ENCODE data around the gene CNTN1.

Gene CNTN1

GRCh38 chr12:40769846-40770245 lies 77.6 kb downstream of the CNTN1 start:
- H3K4me3 ChIP-seq (ENCODE audit: insufficient read depth in 1 of 2, low read depth in 1 of 2, low read length in 2 of 2) = no peak overlapping the region
- H3K9me3 ChIP-seq (ENCODE audit: control insufficient read depth, low read length) = no peaks in the 10 kb centered on the region
- no peak overlapping the region for H3K23ac ChIP-seq (ENCODE audit: low read length in 2 of 2)
- no peak overlapping the region for H2BK5ac ChIP-seq (ENCODE audit: low read depth, low read length, poor library complexity, severe bottlenecking)
- no peak overlapping the region for H3K9ac ChIP-seq (ENCODE audit: low read length)
- no peaks in the 10 kb centered on the region for H3K79me1 ChIP-seq (replicated peaks; ENCODE audit: low read length, poor library complexity, severe bottlenecking)
- no peak overlapping the region for H3K4ac ChIP-seq (ENCODE audit: low read depth in 1 of 2, low read length in 2 of 2)
- WGBS = 49% methylated on average over 2 of the region's 2 CpGs
- H2AK5ac ChIP-seq (ENCODE audit: low read length, severe bottlenecking) = no peak overlapping the region
- no peak overlapping the region for H4K8ac ChIP-seq (ENCODE audit: low read length)
- no peaks in the 10 kb centered on the region for H3K4me1 ChIP-seq (ENCODE audit: control insufficient read depth, insufficient read depth, low read depth, low read length)
- no peak overlapping the region for H3K14ac ChIP-seq (ENCODE audit: low read length in 2 of 2)
- H3K36me3 ChIP-seq (ENCODE audit: control insufficient read depth in 1 of 2, insufficient read depth in 2 of 2, low read depth in 1 of 2, low read length in 2 of 2) = no peaks in the 10 kb centered on the region
- no peak overlapping the region for H3K4me2 ChIP-seq (ENCODE audit: low read length, poor library complexity, severe bottlenecking)
- no peak overlapping the region for H2BK12ac ChIP-seq (ENCODE audit: low read length in 2 of 2)
- no peak overlapping the region for H2BK120ac ChIP-seq (ENCODE audit: low read depth, low read length)
- H4K91ac ChIP-seq (ENCODE audit: low read length) = no peak overlapping the region
- no peak for DNase-seq
- H2AFZ ChIP-seq (ENCODE audit: low read depth, low read length) = no peak overlapping the region
- no peak overlapping the region for H3K18ac ChIP-seq (ENCODE audit: low read depth in 1 of 2, low read length in 2 of 2)
- no peak overlapping the region for H2BK15ac ChIP-seq (ENCODE audit: low read depth, poor library complexity, severe bottlenecking)
- no peaks in the 10 kb centered on the region for H3K27me3 ChIP-seq (ENCODE audit: control insufficient read depth in 1 of 2, insufficient read depth in 1 of 2, low read length in 2 of 2)
- no peak overlapping the region for H3K27ac ChIP-seq (ENCODE audit: low read length, poor library complexity, severe bottlenecking)

- Histone ChIP-seq H3K4me2 (ENCODE audit: low read length, poor library complexity, severe bottlenecking) (no peak overlapping the region), H2AFZ (ENCODE audit: low read depth, low read length) (no peak overlapping the region), H3K27ac (ENCODE audit: low read length, poor library complexity, severe bottlenecking) (no peak overlapping the region), H3K4me3 (ENCODE audit: insufficient read depth in 1 of 2, low read depth in 1 of 2, low read length in 2 of 2) (no peak overlapping the region), H3K9me3 (ENCODE audit: control insufficient read depth, low read length) (no peaks in the 10 kb centered on the region), H3K18ac (ENCODE audit: low read depth in 1 of 2, low read length in 2 of 2) (no peak overlapping the region), H3K23ac (ENCODE audit: low read length in 2 of 2) (no peak overlapping the region), H3K36me3 (ENCODE audit: control insufficient read depth in 1 of 2, insufficient read depth in 2 of 2, low read depth in 1 of 2, low read length in 2 of 2) (no peaks in the 10 kb centered on the region), H3K14ac (ENCODE audit: low read length in 2 of 2) (no peak overlapping the region), H3K9ac (ENCODE audit: low read length) (no peak overlapping the region), H3K79me1 (replicated peaks; ENCODE audit: low read length, poor library complexity, severe bottlenecking) (no peaks in the 10 kb centered on the region), H2AK5ac (ENCODE audit: low read length, severe bottlenecking) (no peak overlapping the region), H4K8ac (ENCODE audit: low read length) (no peak overlapping the region), H3K4ac (ENCODE audit: low read depth in 1 of 2, low read length in 2 of 2) (no peak overlapping the region), H2BK120ac (ENCODE audit: low read depth, low read length) (no peak overlapping the region), H4K91ac (ENCODE audit: low read length) (no peak overlapping the region), H3K4me1 (ENCODE audit: control insufficient read depth, insufficient read depth, low read depth, low read length) (no peaks in the 10 kb centered on the region), H2BK5ac (ENCODE audit: low read depth, low read length, poor library complexity, severe bottlenecking) (no peak overlapping the region), H2BK15ac (ENCODE audit: low read depth, poor library complexity, severe bottlenecking) (no peak overlapping the region), H3K27me3 (ENCODE audit: control insufficient read depth in 1 of 2, insufficient read depth in 1 of 2, low read length in 2 of 2) (no peaks in the 10 kb centered on the region), H2BK12ac (ENCODE audit: low read length in 2 of 2) (no peak overlapping the region)
- WGBS = no CpG with 5 or more reads among the region's 2 CpGs
- no peak for DNase-seq
Observed at GRCh38 chr12:40770781-40771180, 78.5 kb downstream of the CNTN1 start.

GRCh38 chr12:40775661-40776060 lies 83.4 kb downstream of the CNTN1 start:
- no peak for DNase-seq
- H3K4me2 ChIP-seq (ENCODE audit: low read length, poor library complexity, severe bottlenecking) = no peak overlapping the region
- no peak overlapping the region for H2AFZ ChIP-seq (ENCODE audit: low read depth, low read length)
- no peak overlapping the region for H2BK12ac ChIP-seq (ENCODE audit: low read length in 2 of 2)
- no peak overlapping the region for H2BK15ac ChIP-seq (ENCODE audit: low read depth, poor library complexity, severe bottlenecking)
- no peak overlapping the region for H3K4me3 ChIP-seq (ENCODE audit: insufficient read depth in 1 of 2, low read depth in 1 of 2, low read length in 2 of 2)
- no peak overlapping the region for H3K23ac ChIP-seq (ENCODE audit: low read length in 2 of 2)
- H2BK5ac ChIP-seq (ENCODE audit: low read depth, low read length, poor library complexity, severe bottlenecking) = no peak overlapping the region
- no peaks in the 10 kb centered on the region for H3K4me1 ChIP-seq (ENCODE audit: control insufficient read depth, insufficient read depth, low read depth, low read length)
- no peak overlapping the region for H4K91ac ChIP-seq (ENCODE audit: low read length)
- H3K9me3 ChIP-seq (ENCODE audit: control insufficient read depth, low read length) = no peaks in the 10 kb centered on the region
- no peak overlapping the region for H2BK120ac ChIP-seq (ENCODE audit: low read depth, low read length)
- peak overlapping the region; percentile 61 for H3K9ac ChIP-seq (ENCODE audit: low read length)
- H3K18ac ChIP-seq (ENCODE audit: low read depth in 1 of 2, low read length in 2 of 2) = no peak overlapping the region
- no peak overlapping the region for H2AK5ac ChIP-seq (ENCODE audit: low read length, severe bottlenecking)
- no peaks in the 10 kb centered on the region for H3K27me3 ChIP-seq (ENCODE audit: control insufficient read depth in 1 of 2, insufficient read depth in 1 of 2, low read length in 2 of 2)
- H3K27ac ChIP-seq (ENCODE audit: low read length, poor library complexity, severe bottlenecking) = no peak overlapping the region
- H3K36me3 ChIP-seq (ENCODE audit: control insufficient read depth in 1 of 2, insufficient read depth in 2 of 2, low read depth in 1 of 2, low read length in 2 of 2) = no peaks in the 10 kb centered on the region
- 100% methylated on average over 1 of the region's 2 CpGs for WGBS
- no peak overlapping the region for H4K8ac ChIP-seq (ENCODE audit: low read length)
- H3K14ac ChIP-seq (ENCODE audit: low read length in 2 of 2) = no peak overlapping the region
- H3K4ac ChIP-seq (ENCODE audit: low read depth in 1 of 2, low read length in 2 of 2) = no peak overlapping the region
- no peaks in the 10 kb centered on the region for H3K79me1 ChIP-seq (replicated peaks; ENCODE audit: low read length, poor library complexity, severe bottlenecking)

- H3K9ac ChIP-seq (ENCODE audit: low read length) = no peak overlapping the region
- H2BK12ac ChIP-seq (ENCODE audit: low read length in 2 of 2) = no peak overlapping the region
- no peaks in the 10 kb centered on the region for H3K27me3 ChIP-seq (ENCODE audit: control insufficient read depth in 1 of 2, insufficient read depth in 1 of 2, low read length in 2 of 2)
- H2BK5ac ChIP-seq (ENCODE audit: low read depth, low read length, poor library complexity, severe bottlenecking) = no peak overlapping the region
- H2AK5ac ChIP-seq (ENCODE audit: low read length, severe bottlenecking) = no peak overlapping the region
- H3K18ac ChIP-seq (ENCODE audit: low read depth in 1 of 2, low read length in 2 of 2) = no peak overlapping the region
- H3K23ac ChIP-seq (ENCODE audit: low read length in 2 of 2) = no peak overlapping the region
- no peaks in the 10 kb centered on the region for H3K79me1 ChIP-seq (replicated peaks; ENCODE audit: low read length, poor library complexity, severe bottlenecking)
- H3K9me3 ChIP-seq (ENCODE audit: control insufficient read depth, low read length) = no peaks in the 10 kb centered on the region
- no peak overlapping the region for H3K4me2 ChIP-seq (ENCODE audit: low read length, poor library complexity, severe bottlenecking)
- no peak for DNase-seq
- no peak overlapping the region for H3K4ac ChIP-seq (ENCODE audit: low read depth in 1 of 2, low read length in 2 of 2)
- H2AFZ ChIP-seq (ENCODE audit: low read depth, low read length) = no peak overlapping the region
- H2BK15ac ChIP-seq (ENCODE audit: low read depth, poor library complexity, severe bottlenecking) = no peak overlapping the region
- no peak overlapping the region for H3K27ac ChIP-seq (ENCODE audit: low read length, poor library complexity, severe bottlenecking)
- H3K4me1 ChIP-seq (ENCODE audit: control insufficient read depth, insufficient read depth, low read depth, low read length) = no peaks in the 10 kb centered on the region
- no peak overlapping the region for H2BK120ac ChIP-seq (ENCODE audit: low read depth, low read length)
- no peak overlapping the region for H3K4me3 ChIP-seq (ENCODE audit: insufficient read depth in 1 of 2, low read depth in 1 of 2, low read length in 2 of 2)
- 58% methylated on average over 1 of the region's 2 CpGs for WGBS
- no peaks in the 10 kb centered on the region for H3K36me3 ChIP-seq (ENCODE audit: control insufficient read depth in 1 of 2, insufficient read depth in 2 of 2, low read depth in 1 of 2, low read length in 2 of 2)
- H4K8ac ChIP-seq (ENCODE audit: low read length) = no peak overlapping the region
- H3K14ac ChIP-seq (ENCODE audit: low read length in 2 of 2) = no peak overlapping the region
- H4K91ac ChIP-seq (ENCODE audit: low read length) = no peak overlapping the region
Observed at GRCh38 chr12:40784102-40784501, 91.9 kb downstream of the CNTN1 start.

All from mesenchymal stem cell (in vitro differentiated cells and primary cell).